GM21526 (cell line): ENCODE measurements around the gene REEP1.
A peak's percentile ranks its signal among the peaks of the same experiment; 100 is the strongest.
"Not testable (repeated sequence)": the region's sequence is repeated elsewhere in the genome, so short reads cannot be mapped to it uniquely, and the experiment has no call there.

Experiments used
- ATAC-seq: cut with Tn5 transposase; IDR thresholded peaks from one replicate; pipeline ENCODE4 v1.9.1; 2021; ENCODE audit warnings: moderate library complexity; ENCODE audit not compliant: unreplicated experiment, low FRiP score

Gene REEP1

GRCh38 chr2:86202336-86202692 lies 135.1 kb downstream of the REEP1 start:
- ATAC-seq, result no peak

GRCh38 chr2:86201671-86202335 lies 135.6 kb downstream of the REEP1 start:
- no peak for ATAC-seq

GRCh38 chr2:86200564-86200963 lies 136.9 kb downstream of the REEP1 start:
- not testable (repeated sequence) for ATAC-seq

GRCh38 chr2:86199834-86200177 lies 137.6 kb downstream of the REEP1 start:
- no peak for ATAC-seq

GRCh38 chr2:86195808-86196387 lies 141.5 kb downstream of the REEP1 start:
- ATAC-seq, result no peak

- ATAC-seq, result peak; percentile 77
Measured at GRCh38 chr2:86195055-86195807, 142.2 kb downstream of the REEP1 start, which contains the start of gene IMMT. Gene IMMT (minus strand): TSS chr2:86195462. CDS start chr2:86195382, 80 bp downstream.

GRCh38 chr2:86194751-86195054 lies 142.7 kb downstream of the REEP1 start:
- ATAC-seq, result no peak

GRCh38 chr2:86193901-86194567 lies 143.4 kb downstream of the REEP1 start:
- ATAC-seq, result no peak

- ATAC-seq, result no peak
Measured at GRCh38 chr2:86189782-86190416, 147.5 kb downstream of the REEP1 start.

- ATAC-seq, result no peak
Measured at GRCh38 chr2:86186431-86186830, 151.0 kb downstream of the REEP1 start.

- no peak for ATAC-seq
Measured at GRCh38 chr2:86185517-86186212, 151.8 kb downstream of the REEP1 start.

GRCh38 chr2:86176597-86176996 lies 160.8 kb downstream of the REEP1 start:
- no peak for ATAC-seq

GRCh38 chr2:86175828-86176227 lies 161.6 kb downstream of the REEP1 start:
- no peak for ATAC-seq

- ATAC-seq, result no peak
Measured at GRCh38 chr2:86174445-86174844, 163.0 kb downstream of the REEP1 start.

- no peak for ATAC-seq
Measured at GRCh38 chr2:86172610-86173009, 164.8 kb downstream of the REEP1 start.

- ATAC-seq, result no peak
Measured at GRCh38 chr2:86171295-86171694, 166.1 kb downstream of the REEP1 start.

GRCh38 chr2:86170449-86170848 lies 167.0 kb downstream of the REEP1 start:
- ATAC-seq, result no peak
